NT2/D1 (cell line): ENCODE data around the gene IL2RA.

Source experiments
- SUZ12 ChIP-seq: IDR thresholded peaks from 2 replicates; pipeline ENCODE4 v1.6.1; 2011; ENCODE audit not compliant: insufficient read length, insufficient read depth; ENCODE audit errors: extremely low read depth
- YY1 ChIP-seq: IDR thresholded peaks from 2 replicates; pipeline ENCODE4 v1.6.1; 2011; ENCODE audit not compliant: insufficient read length, insufficient read depth
- ZNF274 ChIP-seq: IDR thresholded peaks from 2 replicates; pipeline ENCODE4 v1.6.1; 2011; ENCODE audit warnings: mild to moderate bottlenecking, low read depth, low read length

- TF ChIP-seq YY1: no peak
- TF ChIP-seq ZNF274: no peak
- TF ChIP-seq SUZ12: no peak
These were observed 46.7 kb upstream of the IL2RA start for GRCh38 chr10:6108631-6109443.
